Ishikawa (cell line): ENCODE measurements around the gene IL17D.

Experiments used
- CEBPB ChIP-seq: IDR thresholded peaks from 2 replicates; pipeline ENCODE4 v1.6.1; 2012
- CREB1 ChIP-seq: IDR thresholded peaks from 2 replicates; pipeline ENCODE4 v1.6.1; 2012; ENCODE audit warnings: low read depth
- EGR1 ChIP-seq: IDR thresholded peaks from 2 replicates; pipeline ENCODE4 v1.6.1; 2012
- EP300 ChIP-seq: IDR thresholded peaks from 2 replicates; pipeline ENCODE4 v1.6.1; 2012; ENCODE audit warnings: borderline replicate concordance
- FOXM1 ChIP-seq: IDR thresholded peaks from 2 replicates; pipeline ENCODE4 v1.6.1; 2012; ENCODE audit warnings: low read depth, borderline replicate concordance
- NFIC ChIP-seq: IDR thresholded peaks from 2 replicates; pipeline ENCODE4 v1.6.1; 2012
- RAD21 ChIP-seq: IDR thresholded peaks from 2 replicates; pipeline ENCODE4 v1.6.1; 2012; ENCODE audit warnings: low read depth
- TAF1 ChIP-seq: IDR thresholded peaks from 2 replicates; pipeline ENCODE4 v1.6.1; 2012; ENCODE audit warnings: low read depth, mild to moderate bottlenecking
- TCF12 ChIP-seq: IDR thresholded peaks from 2 replicates; pipeline ENCODE4 v1.6.1; 2012; ENCODE audit warnings: low read depth
- TEAD4 ChIP-seq: IDR thresholded peaks from 2 replicates; pipeline ENCODE4 v1.6.1; 2012
- YY1 ChIP-seq: IDR thresholded peaks from 2 replicates; pipeline ENCODE4 v1.6.1; 2012; ENCODE audit warnings: low read depth
- ZBTB7A ChIP-seq: IDR thresholded peaks from 2 replicates; pipeline ENCODE4 v1.6.1; 2012; ENCODE audit warnings: low read depth
- TF ChIP-seq, protein P1 (sequence below): IDR thresholded peaks from 2 replicates; pipeline ENCODE4 v1.6.1; 2012
- TF ChIP-seq, protein P2 (sequence below): IDR thresholded peaks from 2 replicates; pipeline ENCODE4 v1.6.1; 2012; ENCODE audit warnings: low read depth, mild to moderate bottlenecking
- TF ChIP-seq, protein P3 (sequence below): IDR thresholded peaks from 2 replicates; pipeline ENCODE4 v1.6.1; 2012

The IL17D gene

GRCh38 chr13:20728579-20729311 is 25.2 kb downstream of the IL17D start:
- TF ChIP-seq NFIC (no peak), FOXM1 (no peak), ZBTB7A (no peak), TAF1 (no peak), CREB1 (no peak), CEBPB (no peak), YY1 (no peak), RAD21 (no peak), TEAD4 (no peak), EP300 (no peak), TCF12 (no peak)
- TF ChIP-seq, protein P1, sequence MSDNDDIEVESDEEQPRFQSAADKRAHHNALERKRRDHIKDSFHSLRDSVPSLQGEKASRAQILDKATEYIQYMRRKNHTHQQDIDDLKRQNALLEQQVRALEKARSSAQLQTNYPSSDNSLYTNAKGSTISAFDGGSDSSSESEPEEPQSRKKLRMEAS = no peak
- TF ChIP-seq, protein P2, sequence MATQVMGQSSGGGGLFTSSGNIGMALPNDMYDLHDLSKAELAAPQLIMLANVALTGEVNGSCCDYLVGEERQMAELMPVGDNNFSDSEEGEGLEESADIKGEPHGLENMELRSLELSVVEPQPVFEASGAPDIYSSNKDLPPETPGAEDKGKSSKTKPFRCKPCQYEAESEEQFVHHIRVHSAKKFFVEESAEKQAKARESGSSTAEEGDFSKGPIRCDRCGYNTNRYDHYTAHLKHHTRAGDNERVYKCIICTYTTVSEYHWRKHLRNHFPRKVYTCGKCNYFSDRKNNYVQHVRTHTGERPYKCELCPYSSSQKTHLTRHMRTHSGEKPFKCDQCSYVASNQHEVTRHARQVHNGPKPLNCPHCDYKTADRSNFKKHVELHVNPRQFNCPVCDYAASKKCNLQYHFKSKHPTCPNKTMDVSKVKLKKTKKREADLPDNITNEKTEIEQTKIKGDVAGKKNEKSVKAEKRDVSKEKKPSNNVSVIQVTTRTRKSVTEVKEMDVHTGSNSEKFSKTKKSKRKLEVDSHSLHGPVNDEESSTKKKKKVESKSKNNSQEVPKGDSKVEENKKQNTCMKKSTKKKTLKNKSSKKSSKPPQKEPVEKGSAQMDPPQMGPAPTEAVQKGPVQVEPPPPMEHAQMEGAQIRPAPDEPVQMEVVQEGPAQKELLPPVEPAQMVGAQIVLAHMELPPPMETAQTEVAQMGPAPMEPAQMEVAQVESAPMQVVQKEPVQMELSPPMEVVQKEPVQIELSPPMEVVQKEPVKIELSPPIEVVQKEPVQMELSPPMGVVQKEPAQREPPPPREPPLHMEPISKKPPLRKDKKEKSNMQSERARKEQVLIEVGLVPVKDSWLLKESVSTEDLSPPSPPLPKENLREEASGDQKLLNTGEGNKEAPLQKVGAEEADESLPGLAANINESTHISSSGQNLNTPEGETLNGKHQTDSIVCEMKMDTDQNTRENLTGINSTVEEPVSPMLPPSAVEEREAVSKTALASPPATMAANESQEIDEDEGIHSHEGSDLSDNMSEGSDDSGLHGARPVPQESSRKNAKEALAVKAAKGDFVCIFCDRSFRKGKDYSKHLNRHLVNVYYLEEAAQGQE = no peak
- TF ChIP-seq, protein P3, sequence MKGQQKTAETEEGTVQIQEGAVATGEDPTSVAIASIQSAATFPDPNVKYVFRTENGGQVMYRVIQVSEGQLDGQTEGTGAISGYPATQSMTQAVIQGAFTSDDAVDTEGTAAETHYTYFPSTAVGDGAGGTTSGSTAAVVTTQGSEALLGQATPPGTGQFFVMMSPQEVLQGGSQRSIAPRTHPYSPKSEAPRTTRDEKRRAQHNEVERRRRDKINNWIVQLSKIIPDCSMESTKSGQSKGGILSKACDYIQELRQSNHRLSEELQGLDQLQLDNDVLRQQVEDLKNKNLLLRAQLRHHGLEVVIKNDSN = no peak

DNA sequence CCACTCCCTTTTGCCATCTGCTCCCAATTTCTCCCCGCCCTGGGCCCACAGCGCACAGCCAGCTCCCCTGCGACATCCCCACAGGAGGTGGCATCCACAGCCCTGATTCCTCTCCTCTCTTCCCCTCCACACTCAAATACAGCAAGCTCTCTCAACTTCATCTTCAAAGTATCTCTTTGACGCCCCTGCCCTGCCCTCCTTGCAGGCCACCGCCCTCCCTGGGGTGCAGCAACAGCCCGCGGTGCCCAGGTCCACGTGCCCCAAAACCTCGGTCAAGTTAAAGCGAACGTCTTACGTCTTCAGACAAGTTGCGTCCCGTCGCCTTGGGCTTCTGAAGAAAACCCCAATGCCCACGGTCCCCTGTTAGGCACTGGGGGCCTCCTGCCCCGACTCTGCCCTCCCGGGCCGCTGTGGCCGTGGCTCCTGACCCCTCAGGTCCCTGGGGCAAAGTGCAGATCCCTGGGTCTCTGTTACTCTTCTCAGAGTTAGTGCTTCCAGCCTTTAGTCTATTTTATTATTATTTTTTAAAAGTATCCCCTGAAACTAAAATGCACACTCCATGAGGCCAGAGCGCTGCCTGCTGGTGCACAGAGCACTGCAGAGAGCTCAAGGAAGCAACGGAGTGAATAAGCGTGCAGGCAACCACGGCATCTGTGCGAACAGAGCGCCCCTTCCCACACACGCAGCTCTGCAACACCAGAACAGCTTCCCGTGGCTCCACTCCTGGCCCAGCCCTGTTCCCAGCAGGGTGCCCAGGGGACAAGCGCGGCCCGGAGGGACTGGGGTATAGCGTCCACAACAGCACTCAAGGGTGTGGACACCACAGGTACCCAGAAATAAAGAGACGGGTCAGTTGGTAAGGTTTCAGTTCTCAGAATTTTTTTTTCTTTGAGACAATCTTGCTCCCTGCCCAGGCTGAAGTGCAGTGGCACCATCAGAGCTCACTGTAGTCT is 26.4 kb downstream of the IL17D start:
- TF ChIP-seq EP300 = no peak
- TF ChIP-seq, protein P2 = no peak
- TF ChIP-seq EGR1 = no peak
- no peak for TF ChIP-seq FOXM1
- no peak for TF ChIP-seq TAF1
- TF ChIP-seq CREB1 = no peak
- no peak for TF ChIP-seq YY1
- no peak for TF ChIP-seq NFIC
- no peak for TF ChIP-seq ZBTB7A
- TF ChIP-seq TEAD4 = no peak
- TF ChIP-seq TCF12 = no peak
- TF ChIP-seq RAD21 = no peak
- TF ChIP-seq CEBPB = no peak
- TF ChIP-seq, protein P1 = no peak
- TF ChIP-seq, protein P3 = no peak

GRCh38 chr13:20738616-20739015 is 35.1 kb downstream of the IL17D start:
- no peak for TF ChIP-seq RAD21
- TF ChIP-seq, protein P3 = no peak
- TF ChIP-seq EGR1 = no peak
- no peak for TF ChIP-seq TAF1
- TF ChIP-seq, protein P2 = no peak
- TF ChIP-seq, protein P1 = no peak
- TF ChIP-seq TCF12 = no peak
- no peak for TF ChIP-seq NFIC
- TF ChIP-seq ZBTB7A = no peak
- no peak for TF ChIP-seq TEAD4
- no peak for TF ChIP-seq CREB1
- TF ChIP-seq YY1 = no peak
- no peak for TF ChIP-seq FOXM1
- no peak for TF ChIP-seq CEBPB
- no peak for TF ChIP-seq EP300
